PC-9 (cell line): Measurements from ENCODE around the gene SLC16A2. TPM values are rescaled to one million over a fixed set of nuclear protein-coding genes. Genes with fewer than 3 reads are reported as not detected.

ENCODE experiments used
- BruUV-seq: library from RNA; stranded (reverse); fragments of 400-500 nt; replicated peaks from 2 replicates; lab custom pipeline; 2021; lab: Mats Ljungman, UMichigan
- CTCF ChIA-PET: fragments of 300-600 bp; sonication (Branson Sonifier 250); formaldehyde crosslinking; loops from one replicate; lab custom pipeline; 2022; ENCODE audit warnings: antibody characterized with exemption; lab: Charles Lee
- POLR2A ChIA-PET: fragments of 300-600 bp; sonication (Branson Sonifier 250); formaldehyde crosslinking; loops from one replicate; lab custom pipeline; 2022; ENCODE audit warnings: antibody characterized with exemption; ENCODE audit not compliant: unreplicated experiment; lab: Charles Lee
- DNase-seq, 2 experiments: peaks; one replicate each; pipeline versions ENCODE4 v3.0.0 to v3.0.0-alpha.2; 2015 to 2022; ENCODE audit warnings: mixed read lengths in 1 of 2
- H2AFZ ChIP-seq: fragments of 200-600 bp; sonication (generic); 2 replicates; pipeline ENCODE4 v1.8.1; 2017; ENCODE audit warnings: antibody characterized with exemption
- H3F3A ChIP-seq: fragments of 200-600 bp; sonication (generic); 2 replicates; pipeline ENCODE4 v1.8.1; 2017; ENCODE audit warnings: antibody characterized with exemption, mild to moderate bottlenecking, low read depth; ENCODE audit not compliant: insufficient read depth
- H3K27ac ChIP-seq: fragments of 200-600 bp; sonication (generic); 2 replicates; pipeline ENCODE4 v1.6.1; 2016; ENCODE audit warnings: mixed run types
- H3K27me3 ChIP-seq: fragments of 200-600 bp; sonication (generic); 2 replicates; pipeline ENCODE4 v1.6.1; 2016; ENCODE audit warnings: low read depth, mixed run types; ENCODE audit not compliant: insufficient read depth
- H3K36me3 ChIP-seq: fragments of 200-600 bp; sonication (generic); 2 replicates; pipeline ENCODE4 v1.6.1; 2016; ENCODE audit warnings: low read depth, mixed run types
- H3K4me1 ChIP-seq: fragments of 200-600 bp; sonication (generic); replicated peaks from 2 replicates; pipeline ENCODE4 v1.6.1; 2016; ENCODE audit warnings: mixed run types; ENCODE audit not compliant: insufficient read depth
- H3K4me2 ChIP-seq: fragments of 200-600 bp; sonication (generic); 2 replicates; pipeline ENCODE4 v1.6.1; 2017; ENCODE audit warnings: mixed run types
- H3K4me3 ChIP-seq: fragments of 200-600 bp; sonication (generic); 2 replicates; pipeline ENCODE4 v1.6.1; 2016; ENCODE audit warnings: mixed run types
- H3K79me2 ChIP-seq: fragments of 200-600 bp; sonication (generic); 2 replicates; pipeline ENCODE4 v1.6.1; 2017; ENCODE audit warnings: low read depth, mixed run types
- H3K9me2 ChIP-seq: fragments of 200-600 bp; sonication (generic); 2 replicates; pipeline ENCODE4 v1.8.1; 2017; ENCODE audit warnings: mild to moderate bottlenecking; ENCODE audit not compliant: insufficient read depth
- H3K9me3 ChIP-seq: fragments of 200-600 bp; sonication (generic); 2 replicates; pipeline ENCODE4 v1.8.1; 2016; ENCODE audit warnings: low read depth; ENCODE audit not compliant: insufficient read depth
- H4K20me1 ChIP-seq: fragments of 200-600 bp; sonication (generic); 2 replicates; pipeline ENCODE4 v1.8.1; 2017; ENCODE audit not compliant: insufficient read depth
- CTCF ChIP-seq: fragments of 200-600 bp; sonication (generic); conservative IDR thresholded peaks from 2 replicates; pipeline ENCODE4 v1.6.1; 2017; ENCODE audit warnings: mixed run types, antibody characterized with exemption, mild to moderate bottlenecking, moderate library complexity
- EZH2 ChIP-seq: fragments of 200-600 bp; sonication (generic); IDR thresholded peaks from 2 replicates; pipeline ENCODE4 v1.8.0; 2017; ENCODE audit warnings: antibody characterized with exemption, low read depth
- intact Hi-C: fragments of 100-400 bp; cut with micrococcal nuclease; formaldehyde crosslinking; loops from one replicate; pipeline ENCODE4 v1.10.0; 2022; ENCODE audit not compliant: unreplicated experiment
- total RNA-seq: library from RNA; stranded (reverse); gene quantifications from 2 replicates; pipeline ENCODE4 v1.2.3, GENCODE V29; 2021

The SLC16A2 gene
- total RNA-seq, 1 experiment from 2014 or later: not detected

DNA sequence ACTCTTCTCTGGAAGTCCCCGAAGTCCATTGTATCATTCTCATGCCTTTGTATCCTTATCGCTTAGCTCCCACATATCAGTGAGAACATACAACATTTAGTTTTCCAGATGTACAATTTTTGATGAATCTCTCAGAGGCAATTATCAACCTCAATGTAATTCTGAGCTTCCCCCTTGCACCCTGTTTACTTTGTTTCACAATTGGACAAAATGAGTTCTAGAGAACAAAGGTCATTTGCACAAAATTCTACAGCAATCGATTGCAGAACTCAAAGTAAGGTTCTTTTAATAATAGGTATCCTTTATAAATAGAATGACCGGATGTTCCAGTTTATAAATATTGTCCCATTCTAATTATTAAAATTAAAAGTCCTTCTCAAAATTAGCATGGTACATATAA, 79.3 kb downstream of the SLC16A2 start:
- Histone ChIP-seq H3K27me3 (no peaks in the 10 kb centered on the region), H3K4me1 (no peaks in the 10 kb centered on the region), H3K36me3 (no peaks in the 10 kb centered on the region), H2AFZ (no peak overlapping the region), H3K79me2 (no peaks in the 10 kb centered on the region), H3F3A (no peaks in the 10 kb centered on the region), H3K9me2 (no peaks in the 10 kb centered on the region), H3K9me3 (no peaks in the 10 kb centered on the region), H3K27ac (no peak overlapping the region), H4K20me1 (no peaks in the 10 kb centered on the region), H3K4me3 (no peak overlapping the region), H3K4me2 (no peak overlapping the region)
- POLR2A ChIA-PET: no interaction called here
- no TSS peak for BruUV-seq
- no peak for TF ChIP-seq EZH2
- no peak for DNase-seq
- CTCF ChIA-PET: no interaction called here
- intact Hi-C loops: no loop called here

- Histone ChIP-seq H3K9me3 (no peaks in the 10 kb centered on the region), H2AFZ (no peak overlapping the region), H3K4me3 (no peak overlapping the region), H3K36me3 (no peaks in the 10 kb centered on the region), H3K4me2 (no peak overlapping the region), H4K20me1 (no peaks in the 10 kb centered on the region), H3K27ac (no peak overlapping the region), H3K9me2 (no peaks in the 10 kb centered on the region), H3K4me1 (no peaks in the 10 kb centered on the region), H3F3A (no peaks in the 10 kb centered on the region), H3K27me3 (no peaks in the 10 kb centered on the region), H3K79me2 (no peaks in the 10 kb centered on the region)
- ChIA-PET POLR2A (no interaction called here), CTCF (no interaction called here)
- TF ChIP-seq CTCF (no peak), EZH2 (no peak)
- no peak for DNase-seq
- no TSS peak for BruUV-seq
- intact Hi-C loops: no loop called here
Observed at GRCh38 chrX:74505437-74505836, 84.1 kb downstream of the SLC16A2 start.

GRCh38 chrX:74506317-74507115, 85.2 kb downstream of the SLC16A2 start:
- intact Hi-C loops: no loop called here
- no peak for DNase-seq

More at GRCh38 chrX:74506317-74507115, 85.2 kb downstream of the SLC16A2 start:
- H3K27me3 ChIP-seq: no peaks in the 10 kb centered on the region
- no TSS peak for BruUV-seq
- H4K20me1 ChIP-seq: no peaks in the 10 kb centered on the region
- no peaks in the 10 kb centered on the region for H3K9me2 ChIP-seq
- ChIA-PET CTCF (no interaction called here), POLR2A (no interaction called here)
- H3F3A ChIP-seq: no peaks in the 10 kb centered on the region
- no peaks in the 10 kb centered on the region for H3K36me3 ChIP-seq
- H3K4me1 ChIP-seq: no peaks in the 10 kb centered on the region
- no peak overlapping the region for H3K4me3 ChIP-seq
- H2AFZ ChIP-seq: no peak overlapping the region
- H3K4me2 ChIP-seq: no peak overlapping the region
- no peaks in the 10 kb centered on the region for H3K9me3 ChIP-seq
- no peak overlapping the region for H3K27ac ChIP-seq
- H3K79me2 ChIP-seq: no peaks in the 10 kb centered on the region
- TF ChIP-seq CTCF (no peak), EZH2 (no peak)
